K562 (cell line): Measurements from ENCODE around the gene ATG14. TPM values are rescaled to one million over a fixed set of nuclear protein-coding genes. Genes with fewer than 3 reads are reported as not detected.

Experiments used
- CXXC5 ChIP-seq: fragments of 250-450 bp; sonication (Bioruptor Pico); IDR thresholded peaks from 2 replicates; pipeline ENCODE4 v1.8.0; 2022; ENCODE audit warnings: inconsistent platforms, mild to moderate bottlenecking, moderate library complexity
- ESRRB ChIP-seq: fragments of 250-450 bp; sonication (Bioruptor Pico); IDR thresholded peaks from 2 replicates; pipeline ENCODE4 v1.5.0; 2020; ENCODE audit warnings: mild to moderate bottlenecking, moderate library complexity, borderline replicate concordance
- JUND ChIP-seq, 2 experiments: IDR thresholded peaks; 2 replicates in 1 of 2; 3 replicates in 1 of 2; pipeline ENCODE4 v1.6.1; 2011; ENCODE audit warnings: borderline replicate concordance in 2 of 2, low read depth in 2 of 2, low read length in 2 of 2, improper control_type of control experiment in 1 of 2, missing biosample characterization in 1 of 2, missing genetic modification characterization in 1 of 2, missing genetic modification reagents in 1 of 2
- KAT8 ChIP-seq: fragments of 450-650 bp; IDR thresholded peaks from 2 replicates; pipeline ENCODE4 v1.6.1; 2016; ENCODE audit warnings: low read depth, mild to moderate bottlenecking
- KDM4B ChIP-seq, 2 experiments: fragments of 450-650 bp in 1 of 2; sonication (generic) in 1 of 2; IDR thresholded peaks; 2 replicates each; pipeline ENCODE4 v1.6.1; 2016 to 2017; ENCODE audit warnings: borderline replicate concordance in 2 of 2, antibody characterized with exemption in 1 of 2, low read depth in 1 of 2, mild to moderate bottlenecking in 1 of 2
- MBD2 ChIP-seq: sonication (generic); IDR thresholded peaks from 2 replicates; pipeline ENCODE4 v1.6.1; 2016; ENCODE audit warnings: low read depth, borderline replicate concordance
- NCOA1 ChIP-seq: fragments of 450-650 bp; IDR thresholded peaks from 2 replicates; pipeline ENCODE4 v1.6.1; 2016; ENCODE audit warnings: low read depth
- NFIC ChIP-seq: fragments of 450-650 bp; IDR thresholded peaks from 2 replicates; pipeline ENCODE4 v1.6.1; 2017; ENCODE audit warnings: mild to moderate bottlenecking, inconsistent platforms
- POLR2H ChIP-seq: IDR thresholded peaks from 2 replicates; pipeline ENCODE4 v1.6.1; 2016; ENCODE audit warnings: missing genetic modification characterization, low read depth, mild to moderate bottlenecking, control low read depth, missing compliant biosample characterization, moderate library complexity
- RAD21 ChIP-seq, 2 experiments: fragments of 250-450 bp in 1 of 2; fragments of 450-650 bp in 1 of 2; sonication (Bioruptor Pico) in 1 of 2; formaldehyde crosslinking in 1 of 2; IDR thresholded peaks in 1 of 2; conservative IDR thresholded peaks in 1 of 2; 2 replicates each; pipeline versions ENCODE4 v1.4.0 to v1.8.0; 2020 to 2022; ENCODE audit warnings: mild to moderate bottlenecking in 2 of 2, moderate library complexity in 1 of 2
- ZBTB7A ChIP-seq: IDR thresholded peaks from 2 replicates; pipeline ENCODE4 v1.6.1; 2011; ENCODE audit warnings: low read depth, mild to moderate bottlenecking, low read length, moderate library complexity, borderline replicate concordance; ENCODE audit not compliant: control insufficient read depth
- ZNF146 ChIP-seq: IDR thresholded peaks from one replicate; pipeline ENCODE4 v1.6.1; 2018; ENCODE audit warnings: missing compliant biosample characterization; ENCODE audit not compliant: unreplicated experiment
- polyA plus RNA-seq, 8 experiments: library from polyadenylated mRNA; depleted of rRNA in 4 of 8; stranded (reverse) in 5 of 8; unstranded in 3 of 8; fragments of >200 nt; fragmentation: Nextera tagmentation in 2 of 8; fragmentation: Illumina TruSeq in 1 of 8; extraction: Ambion mirVana in 2 of 8; extraction: Trizol in 1 of 8; gene quantifications; 2 replicates each; pipeline versions ENCODE4 v1.2.1 to v1.2.3, GENCODE V29; 2011 to 2014; ENCODE audit warnings: inconsistent platforms in 1 of 8, missing spikeins in 1 of 8
- total RNA-seq, 7 experiments: library from RNA; depleted of rRNA in 6 of 7; stranded (reverse); fragments of >200 nt in 6 of 7; fragmentation: Illumina TruSeq in 2 of 7; extraction: Trizol in 2 of 7; gene quantifications; 2 replicates each; pipeline versions ENCODE4 v1.2.1 to v1.2.3, GENCODE V29; 2011 to 2021; ENCODE audit warnings: low replicate concordance in 1 of 7
- TF ChIP-seq, protein P1 (sequence below): fragments of 450-650 bp; IDR thresholded peaks from 2 replicates; pipeline ENCODE4 v1.6.1; 2017; ENCODE audit warnings: antibody characterized with exemption, mild to moderate bottlenecking
- TF ChIP-seq, protein P2 (sequence below): fragments of 450-650 bp; IDR thresholded peaks from 2 replicates; pipeline ENCODE4 v1.6.1; 2016; ENCODE audit warnings: antibody characterized with exemption
- TF ChIP-seq, protein P3 (sequence below): fragments of 200-800 bp; sonication (Bioruptor generic); IDR thresholded peaks from 2 replicates; pipeline ENCODE4 v1.6.1; 2017; ENCODE audit warnings: missing genetic modification characterization, missing compliant biosample characterization
- TF ChIP-seq, protein P4 (sequence below): sonication (generic); formaldehyde crosslinking; IDR thresholded peaks from 2 replicates; pipeline ENCODE4 v1.8.0; 2022; ENCODE audit warnings: missing genetic modification reagents, mild to moderate bottlenecking, moderate library complexity, borderline replicate concordance

ATG14 gene
- total and polyA plus RNA-seq, 9 of the 15 experiments (the other 6 are each of a cell fraction or from before 2014, with no cell fraction given) = 0.55 to 4.2 (median 3.5) TPM

DNA sequence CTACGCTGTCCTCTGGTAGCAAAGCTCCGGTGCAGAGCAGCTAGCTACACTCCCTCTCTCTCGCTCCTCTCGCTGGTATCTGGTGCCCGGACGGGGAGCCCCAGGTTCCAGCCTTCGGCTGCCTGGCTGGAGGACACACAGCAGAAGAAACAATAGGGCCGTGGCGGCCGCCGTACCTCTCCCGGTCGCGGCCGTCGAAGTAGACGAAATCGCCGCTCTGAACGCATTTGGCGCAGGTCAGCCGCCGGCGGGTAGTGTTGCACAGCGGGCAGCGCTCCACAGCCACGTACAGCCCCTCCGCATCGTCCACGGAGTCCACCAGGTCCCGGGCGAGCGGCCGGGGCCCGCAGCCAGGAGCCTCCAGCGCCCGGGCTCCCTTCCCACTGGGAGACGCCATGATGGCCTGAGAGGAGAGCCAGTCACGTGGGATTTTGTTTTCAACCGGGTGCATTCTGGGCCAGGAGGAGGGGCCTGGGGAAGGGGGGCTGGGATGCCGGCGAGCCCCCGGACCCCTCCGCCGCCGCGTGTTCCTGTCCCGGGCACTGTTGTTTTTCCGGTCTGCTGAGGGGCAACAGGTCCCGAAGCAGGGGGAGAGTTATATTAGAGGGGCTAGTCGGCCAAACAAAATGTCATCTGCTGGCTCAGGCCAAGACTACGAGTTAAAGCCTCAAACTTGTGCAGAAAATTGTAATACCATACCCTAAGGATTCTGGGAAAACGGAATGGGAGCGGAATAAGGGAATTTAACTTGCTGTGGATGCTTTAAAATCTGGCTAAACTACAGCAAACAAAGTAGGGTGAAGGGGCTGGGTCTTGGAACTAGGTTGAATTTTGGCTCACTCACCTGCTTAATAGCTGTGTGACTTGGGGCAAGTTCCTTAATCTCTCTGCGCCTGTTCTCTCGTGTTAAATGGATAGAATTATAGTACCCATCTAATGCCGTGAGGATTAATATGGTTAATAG lies at the start of gene ATG14 (continued):
- TF ChIP-seq NCOA1 (no peak), ZBTB7A (peak; percentile 98), KDM4B (IDR thresholded peaks at IDR 0.05; ENCODE audit: borderline replicate concordance in 2 of 2, low read depth in 1 of 2) (peak in 1 of 2 experiments; percentile 93; a peak in 1 of 4 replicates), CXXC5 (CRISPR knock-in tag) (peak; percentile 33), RAD21 (CRISPR knock-in tag; conservative IDR thresholded peaks at IDR 0.05 in 1 of 2, IDR thresholded peaks at IDR 0.05 in 1 of 2) (0 out of 4 replicates have a peak, but pooled peaks of 1 of the 2 experiments have one; percentile 15), MBD2 (0 out of 2 replicates have a peak, but pooled peaks have one; percentile 41), KAT8 (peak; percentile 66; the same call in 1 of the 2 replicates), ESRRB (CRISPR knock-in tag) (no peak), NFIC (peak; percentile 30; the same call in 1 of the 2 replicates), JUND (IDR thresholded peaks at IDR 0.05; ENCODE audit: borderline replicate concordance, low read depth, low read length) (no peak), JUND (tag; IDR thresholded peaks at IDR 0.05; ENCODE audit: borderline replicate concordance, low read depth, low read length) (no peak), POLR2H (tag) (peak; percentile 64), ZNF146 (CRISPR knock-in tag) (no peak)
- TF ChIP-seq, protein P1, sequence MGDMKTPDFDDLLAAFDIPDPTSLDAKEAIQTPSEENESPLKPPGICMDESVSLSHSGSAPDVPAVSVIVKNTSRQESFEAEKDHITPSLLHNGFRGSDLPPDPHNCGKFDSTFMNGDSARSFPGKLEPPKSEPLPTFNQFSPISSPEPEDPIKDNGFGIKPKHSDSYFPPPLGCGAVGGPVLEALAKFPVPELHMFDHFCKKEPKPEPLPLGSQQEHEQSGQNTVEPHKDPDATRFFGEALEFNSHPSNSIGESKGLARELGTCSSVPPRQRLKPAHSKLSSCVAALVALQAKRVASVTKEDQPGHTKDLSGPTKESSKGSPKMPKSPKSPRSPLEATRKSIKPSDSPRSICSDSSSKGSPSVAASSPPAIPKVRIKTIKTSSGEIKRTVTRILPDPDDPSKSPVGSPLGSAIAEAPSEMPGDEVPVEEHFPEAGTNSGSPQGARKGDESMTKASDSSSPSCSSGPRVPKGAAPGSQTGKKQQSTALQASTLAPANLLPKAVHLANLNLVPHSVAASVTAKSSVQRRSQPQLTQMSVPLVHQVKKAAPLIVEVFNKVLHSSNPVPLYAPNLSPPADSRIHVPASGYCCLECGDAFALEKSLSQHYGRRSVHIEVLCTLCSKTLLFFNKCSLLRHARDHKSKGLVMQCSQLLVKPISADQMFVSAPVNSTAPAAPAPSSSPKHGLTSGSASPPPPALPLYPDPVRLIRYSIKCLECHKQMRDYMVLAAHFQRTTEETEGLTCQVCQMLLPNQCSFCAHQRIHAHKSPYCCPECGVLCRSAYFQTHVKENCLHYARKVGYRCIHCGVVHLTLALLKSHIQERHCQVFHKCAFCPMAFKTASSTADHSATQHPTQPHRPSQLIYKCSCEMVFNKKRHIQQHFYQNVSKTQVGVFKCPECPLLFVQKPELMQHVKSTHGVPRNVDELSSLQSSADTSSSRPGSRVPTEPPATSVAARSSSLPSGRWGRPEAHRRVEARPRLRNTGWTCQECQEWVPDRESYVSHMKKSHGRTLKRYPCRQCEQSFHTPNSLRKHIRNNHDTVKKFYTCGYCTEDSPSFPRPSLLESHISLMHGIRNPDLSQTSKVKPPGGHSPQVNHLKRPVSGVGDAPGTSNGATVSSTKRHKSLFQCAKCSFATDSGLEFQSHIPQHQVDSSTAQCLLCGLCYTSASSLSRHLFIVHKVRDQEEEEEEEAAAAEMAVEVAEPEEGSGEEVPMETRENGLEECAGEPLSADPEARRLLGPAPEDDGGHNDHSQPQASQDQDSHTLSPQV = peak; percentile 91
- TF ChIP-seq, protein P2, sequence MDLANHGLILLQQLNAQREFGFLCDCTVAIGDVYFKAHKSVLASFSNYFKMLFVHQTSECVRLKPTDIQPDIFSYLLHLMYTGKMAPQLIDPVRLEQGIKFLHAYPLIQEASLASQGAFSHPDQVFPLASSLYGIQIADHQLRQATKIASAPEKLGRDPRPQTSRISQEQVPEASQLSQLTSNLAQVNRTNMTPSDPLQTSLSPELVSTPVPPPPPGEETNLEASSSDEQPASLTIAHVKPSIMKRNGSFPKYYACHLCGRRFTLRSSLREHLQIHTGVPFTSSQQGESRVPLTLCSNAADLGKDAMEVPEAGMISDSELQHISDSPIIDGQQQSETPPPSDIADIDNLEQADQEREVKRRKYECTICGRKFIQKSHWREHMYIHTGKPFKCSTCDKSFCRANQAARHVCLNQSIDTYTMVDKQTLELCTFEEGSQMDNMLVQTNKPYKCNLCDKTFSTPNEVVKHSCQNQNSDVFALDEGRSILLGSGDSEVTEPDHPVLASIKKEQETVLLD = no peak
- TF ChIP-seq, protein P3, sequence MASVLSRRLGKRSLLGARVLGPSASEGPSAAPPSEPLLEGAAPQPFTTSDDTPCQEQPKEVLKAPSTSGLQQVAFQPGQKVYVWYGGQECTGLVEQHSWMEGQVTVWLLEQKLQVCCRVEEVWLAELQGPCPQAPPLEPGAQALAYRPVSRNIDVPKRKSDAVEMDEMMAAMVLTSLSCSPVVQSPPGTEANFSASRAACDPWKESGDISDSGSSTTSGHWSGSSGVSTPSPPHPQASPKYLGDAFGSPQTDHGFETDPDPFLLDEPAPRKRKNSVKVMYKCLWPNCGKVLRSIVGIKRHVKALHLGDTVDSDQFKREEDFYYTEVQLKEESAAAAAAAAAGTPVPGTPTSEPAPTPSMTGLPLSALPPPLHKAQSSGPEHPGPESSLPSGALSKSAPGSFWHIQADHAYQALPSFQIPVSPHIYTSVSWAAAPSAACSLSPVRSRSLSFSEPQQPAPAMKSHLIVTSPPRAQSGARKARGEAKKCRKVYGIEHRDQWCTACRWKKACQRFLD (CRISPR knock-in tag) = 0 out of 2 replicates have a peak, but pooled peaks have one; percentile 48
- TF ChIP-seq, protein P4, sequence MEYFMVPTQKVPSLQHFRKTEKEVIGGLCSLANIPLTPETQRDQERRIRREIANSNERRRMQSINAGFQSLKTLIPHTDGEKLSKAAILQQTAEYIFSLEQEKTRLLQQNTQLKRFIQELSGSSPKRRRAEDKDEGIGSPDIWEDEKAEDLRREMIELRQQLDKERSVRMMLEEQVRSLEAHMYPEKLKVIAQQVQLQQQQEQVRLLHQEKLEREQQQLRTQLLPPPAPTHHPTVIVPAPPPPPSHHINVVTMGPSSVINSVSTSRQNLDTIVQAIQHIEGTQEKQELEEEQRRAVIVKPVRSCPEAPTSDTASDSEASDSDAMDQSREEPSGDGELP (CRISPR knock-in tag) = peak; percentile 58; the same call in 1 of the 2 replicates
